Type B pancreatic cell (in vitro differentiated cells): Measurements from ENCODE around the gene CD82. TPM values are rescaled to one million over a fixed set of nuclear protein-coding genes. Genes with fewer than 3 reads are reported as not detected.

Source experiments
- DNase-seq: peaks from one replicate; pipeline ENCODE4 v3.0.0; 2021; ENCODE audit warnings: mixed read lengths; ENCODE audit not compliant: unreplicated experiment; ENCODE audit errors: extremely low spot score
- H3K27ac Mint-ChIP-seq: 2 replicates; pipeline ENCODE4 v1.8.0; 2021; ENCODE audit warnings: mild to moderate bottlenecking, mixed read lengths
- H3K27me3 Mint-ChIP-seq: 2 replicates; pipeline ENCODE4 v1.8.0; 2021; ENCODE audit warnings: mixed read lengths
- H3K36me3 Mint-ChIP-seq: 2 replicates; pipeline ENCODE4 v1.8.0; 2021; ENCODE audit warnings: mixed read lengths
- H3K4me1 Mint-ChIP-seq: one replicate; pipeline ENCODE4 v1.8.0; 2021; ENCODE audit warnings: mixed read lengths; ENCODE audit not compliant: unreplicated experiment
- H3K4me3 Mint-ChIP-seq: 2 replicates; pipeline ENCODE4 v1.8.0; 2021; ENCODE audit warnings: mild to moderate bottlenecking, mixed read lengths
- H3K9me3 Mint-ChIP-seq: 2 replicates; pipeline ENCODE4 v1.8.0; 2021; ENCODE audit warnings: mixed read lengths
- total RNA-seq: library from RNA; stranded (reverse); gene quantifications from 2 replicates; pipeline ENCODE4 v1.2.1, GENCODE V29; 2021; ENCODE audit warnings: low replicate concordance
- TF ChIP-seq, protein P1 (sequence below): fragments of 200-600 bp; sonication (generic); conservative IDR thresholded peaks from 2 replicates; pipeline ENCODE4 v1.5.0; 2021; ENCODE audit warnings: antibody characterized with exemption, mild to moderate bottlenecking

The CD82 gene
- total RNA-seq, 1 donor from 2014 or later: 82.1 TPM

DNA sequence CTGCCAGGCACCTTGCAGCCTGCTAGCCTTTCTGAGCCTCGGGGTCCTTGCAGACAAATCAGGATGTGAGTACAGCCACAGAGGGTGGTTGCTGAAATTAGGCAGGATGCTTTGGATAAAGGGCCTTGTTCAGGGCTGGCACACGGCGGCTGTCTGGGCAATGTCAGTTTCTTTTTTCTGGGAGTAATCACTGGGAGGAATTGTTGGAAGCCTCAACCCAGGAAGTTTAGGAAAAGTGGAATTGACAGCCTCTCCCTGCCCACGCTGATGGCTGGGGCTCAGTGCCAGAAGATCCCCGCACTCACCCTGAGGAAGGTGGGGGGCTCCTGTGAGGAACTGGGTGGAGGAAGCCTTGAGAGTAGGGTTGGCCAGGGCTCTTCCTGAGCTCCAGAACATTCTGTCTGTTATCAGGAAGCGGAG lies 37.4 kb downstream of the CD82 start:
- Mint-ChIP-seq H3K27ac (no peak overlapping the region), H3K4me3 (no peak overlapping the region), H3K36me3 (no peaks in the 10 kb centered on the region), H3K4me1 (peaks cover 18% of the 10 kb centered on the region), H3K9me3 (no peaks in the 10 kb centered on the region), H3K27me3 (no peaks in the 10 kb centered on the region)
- no peak for DNase-seq
- TF ChIP-seq, protein P1, sequence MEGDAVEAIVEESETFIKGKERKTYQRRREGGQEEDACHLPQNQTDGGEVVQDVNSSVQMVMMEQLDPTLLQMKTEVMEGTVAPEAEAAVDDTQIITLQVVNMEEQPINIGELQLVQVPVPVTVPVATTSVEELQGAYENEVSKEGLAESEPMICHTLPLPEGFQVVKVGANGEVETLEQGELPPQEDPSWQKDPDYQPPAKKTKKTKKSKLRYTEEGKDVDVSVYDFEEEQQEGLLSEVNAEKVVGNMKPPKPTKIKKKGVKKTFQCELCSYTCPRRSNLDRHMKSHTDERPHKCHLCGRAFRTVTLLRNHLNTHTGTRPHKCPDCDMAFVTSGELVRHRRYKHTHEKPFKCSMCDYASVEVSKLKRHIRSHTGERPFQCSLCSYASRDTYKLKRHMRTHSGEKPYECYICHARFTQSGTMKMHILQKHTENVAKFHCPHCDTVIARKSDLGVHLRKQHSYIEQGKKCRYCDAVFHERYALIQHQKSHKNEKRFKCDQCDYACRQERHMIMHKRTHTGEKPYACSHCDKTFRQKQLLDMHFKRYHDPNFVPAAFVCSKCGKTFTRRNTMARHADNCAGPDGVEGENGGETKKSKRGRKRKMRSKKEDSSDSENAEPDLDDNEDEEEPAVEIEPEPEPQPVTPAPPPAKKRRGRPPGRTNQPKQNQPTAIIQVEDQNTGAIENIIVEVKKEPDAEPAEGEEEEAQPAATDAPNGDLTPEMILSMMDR: no peak

DNA sequence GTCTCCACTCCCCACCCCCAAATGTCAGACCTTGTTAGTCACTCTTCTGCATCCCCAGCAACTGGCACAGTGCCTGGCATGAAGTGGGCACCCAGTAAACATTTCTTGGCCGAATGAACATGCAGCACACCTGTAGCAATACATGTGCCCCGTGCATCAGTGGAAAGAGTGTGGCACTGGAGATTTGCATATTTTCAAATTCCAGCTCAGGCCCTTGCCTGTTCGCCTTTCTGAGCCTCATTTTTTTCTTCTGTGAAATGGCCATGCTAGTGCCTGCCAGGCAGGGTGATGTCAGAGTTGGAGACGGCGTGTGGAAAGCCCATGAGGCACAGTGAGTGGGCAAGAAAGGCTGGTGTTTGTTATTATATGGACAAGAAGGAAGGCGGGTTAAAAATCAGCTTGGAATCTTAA lies 38.7 kb downstream of the CD82 start:
- H3K9me3 Mint-ChIP-seq: no peaks in the 10 kb centered on the region
- H3K4me3 Mint-ChIP-seq: no peak overlapping the region
- H3K36me3 Mint-ChIP-seq: no peaks in the 10 kb centered on the region
- peaks cover 28% of the 10 kb centered on the region for H3K4me1 Mint-ChIP-seq
- TF ChIP-seq, protein P1: no peak
- H3K27me3 Mint-ChIP-seq: no peaks in the 10 kb centered on the region
- DNase-seq: no peak
- no peak overlapping the region for H3K27ac Mint-ChIP-seq

DNA sequence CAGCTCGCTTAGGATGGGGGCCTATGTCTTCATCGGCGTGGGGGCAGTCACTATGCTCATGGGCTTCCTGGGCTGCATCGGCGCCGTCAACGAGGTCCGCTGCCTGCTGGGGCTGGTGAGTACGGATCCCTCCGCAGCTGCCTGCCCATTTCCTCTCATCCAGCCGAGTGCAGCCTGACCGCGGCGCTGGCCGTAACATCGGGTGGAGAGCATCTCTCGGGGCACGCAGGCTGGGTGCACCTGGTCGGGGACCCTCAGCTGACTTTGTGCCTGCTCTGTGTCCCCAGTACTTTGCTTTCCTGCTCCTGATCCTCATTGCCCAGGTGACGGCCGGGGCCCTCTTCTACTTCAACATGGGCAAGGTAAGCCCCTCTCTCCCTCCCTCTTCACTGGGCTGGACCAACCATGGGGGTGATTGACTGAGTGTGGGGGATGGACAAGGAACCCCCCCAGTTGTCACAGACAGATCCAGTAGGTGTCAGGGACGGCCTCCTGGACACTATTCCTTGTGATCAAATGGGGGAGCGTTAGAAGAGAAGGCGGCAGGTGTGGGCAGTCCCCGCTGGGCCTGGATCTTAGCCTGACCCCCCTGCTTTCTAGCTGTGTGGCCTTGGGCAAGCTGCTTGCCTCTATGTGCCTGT lies 39.7 kb downstream of the CD82 start:
- TF ChIP-seq, protein P1: no peak
- Mint-ChIP-seq H3K4me1 (peaks cover 34% of the 10 kb centered on the region), H3K27ac (no peak overlapping the region), H3K9me3 (no peaks in the 10 kb centered on the region), H3K4me3 (no peak overlapping the region), H3K27me3 (no peaks in the 10 kb centered on the region), H3K36me3 (no peaks in the 10 kb centered on the region)
- DNase-seq: no peak

GRCh38 chr11:44605965-44606364 lies 40.5 kb downstream of the CD82 start:
- DNase-seq: no peak
- no peak overlapping the region for H3K27ac Mint-ChIP-seq
- H3K27me3 Mint-ChIP-seq: no peaks in the 10 kb centered on the region
- peaks cover 29% of the 10 kb centered on the region for H3K4me1 Mint-ChIP-seq
- TF ChIP-seq, protein P1: no peak
- no peaks in the 10 kb centered on the region for H3K36me3 Mint-ChIP-seq
- no peak overlapping the region for H3K4me3 Mint-ChIP-seq
- no peaks in the 10 kb centered on the region for H3K9me3 Mint-ChIP-seq

- Mint-ChIP-seq H3K36me3 (no peaks in the 10 kb centered on the region), H3K4me1 (peaks cover 29% of the 10 kb centered on the region), H3K4me3 (no peak overlapping the region), H3K27ac (no peak overlapping the region), H3K27me3 (no peaks in the 10 kb centered on the region), H3K9me3 (no peaks in the 10 kb centered on the region)
- TF ChIP-seq, protein P1: no peak
- DNase-seq: no peak
Measured at GRCh38 chr11:44606472-44606871, 41.0 kb downstream of the CD82 start.
